Measurements from ENCODE around the gene SLC35F5.
"Not testable (repeated sequence)": the region's sequence is repeated elsewhere in the genome, so short reads cannot be mapped to it uniquely, and the experiment has no call there.

Gene SLC35F5

GRCh38 chr2:113724010-113724409 lies 32.4 kb downstream of the SLC35F5 start:
- FAIRE-seq = no peak
- no peak for DNase-seq (ENCODE audit: insufficient read length, low spot score)
- TF ChIP-seq POLR2A (IDR thresholded peaks at IDR 0.05; ENCODE audit: low read depth, low read length) = no peak

DNA sequence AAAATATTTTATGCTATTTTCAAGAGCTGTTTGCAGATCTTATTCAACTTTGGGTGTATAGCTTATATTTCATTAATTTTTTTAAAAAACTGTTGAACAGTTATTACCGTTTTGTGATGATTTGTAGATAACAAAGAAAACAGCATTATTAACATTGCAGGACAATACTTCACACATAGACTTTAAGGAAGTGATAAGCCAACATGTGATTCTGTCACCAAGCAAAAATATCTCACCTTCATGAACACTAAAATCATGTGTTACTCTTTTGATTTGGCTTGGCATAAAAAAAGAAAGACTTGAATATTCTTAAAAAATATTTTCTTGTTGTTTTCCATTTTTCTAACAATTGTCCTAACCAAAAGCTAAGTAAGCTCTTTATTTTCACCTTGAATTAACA lies 33.0 kb downstream of the SLC35F5 start:
- FAIRE-seq = no peak
- no peak for DNase-seq (ENCODE audit: insufficient read length, low spot score)
- TF ChIP-seq POLR2A (IDR thresholded peaks at IDR 0.05; ENCODE audit: low read depth, low read length) = no peak

DNA sequence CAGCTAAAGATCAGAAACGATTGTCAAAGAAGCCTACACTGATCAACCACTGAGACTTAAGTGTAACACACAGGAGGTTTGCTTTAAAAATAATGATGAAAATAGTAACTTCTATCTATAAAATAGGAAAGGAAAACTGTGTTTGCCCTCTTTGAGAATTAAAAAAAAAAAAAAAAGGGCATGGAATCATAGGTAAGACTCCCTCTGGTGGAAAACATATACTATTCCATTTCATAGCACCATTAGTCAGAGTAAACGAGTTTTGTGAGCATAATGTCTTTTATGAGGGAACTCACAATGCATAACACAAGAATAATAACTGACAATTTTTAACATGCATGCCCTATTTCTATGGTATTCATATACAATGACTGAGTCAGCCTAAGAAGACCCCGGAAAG lies 36.3 kb downstream of the SLC35F5 start:
- no peak for DNase-seq (ENCODE audit: insufficient read length, low spot score)
- TF ChIP-seq POLR2A (IDR thresholded peaks at IDR 0.05; ENCODE audit: low read depth, low read length) = no peak
- FAIRE-seq = peak; percentile 30

- no peak for TF ChIP-seq POLR2A (IDR thresholded peaks at IDR 0.05; ENCODE audit: low read depth, low read length)
- FAIRE-seq (peak; percentile 73), DNase-seq (ENCODE audit: insufficient read length, low spot score) (no peak)
These were observed 40.2 kb downstream of the SLC35F5 start for GRCh38 chr2:113716291-113716690.

GRCh38 chr2:113712941-113713340 lies 43.5 kb downstream of the SLC35F5 start:
- DNase-seq (ENCODE audit: insufficient read length, low spot score) (no peak), FAIRE-seq (no peak)
- no peak for TF ChIP-seq POLR2A (IDR thresholded peaks at IDR 0.05; ENCODE audit: low read depth, low read length)

DNA sequence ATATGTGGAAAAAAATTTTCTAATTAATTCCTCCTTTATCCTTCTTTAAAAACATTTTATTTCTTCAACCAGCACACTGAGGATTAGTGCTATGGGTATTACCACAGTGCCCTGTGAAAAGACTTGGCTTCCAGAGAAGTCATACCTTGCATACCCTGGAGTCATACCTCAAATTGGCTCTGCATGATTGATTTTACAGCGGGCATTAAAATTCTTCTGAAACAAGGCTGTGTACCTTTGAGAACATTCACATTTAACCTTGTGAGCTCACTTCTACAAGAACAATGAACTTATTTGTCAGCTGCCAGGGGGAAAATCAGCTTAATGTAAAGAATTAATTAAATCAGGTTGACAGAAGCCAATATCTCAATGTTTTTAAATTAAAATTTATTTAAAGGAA lies 44.6 kb downstream of the SLC35F5 start:
- TF ChIP-seq POLR2A (IDR thresholded peaks at IDR 0.05; ENCODE audit: low read depth, low read length) = no peak
- FAIRE-seq = no peak
- no peak for DNase-seq (ENCODE audit: insufficient read length, low spot score)

DNA sequence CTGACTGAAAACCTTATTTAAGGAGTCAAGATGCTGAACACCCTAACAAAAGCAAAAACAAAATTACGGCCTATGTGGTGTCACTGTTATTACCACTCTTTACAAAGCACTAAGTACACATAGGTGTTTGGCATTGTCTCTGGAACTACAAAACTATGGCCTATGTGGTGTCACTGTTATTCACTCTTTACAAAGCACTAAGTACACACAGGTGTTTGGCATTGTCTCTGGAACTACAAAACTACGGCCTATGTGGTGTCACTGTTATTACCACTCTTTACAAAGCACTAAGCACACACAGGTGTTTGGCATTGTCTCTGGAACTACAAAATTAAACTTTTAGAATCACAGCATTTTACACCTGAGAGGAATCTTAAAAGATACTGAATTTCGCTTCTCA lies 47.4 kb downstream of the SLC35F5 start:
- TF ChIP-seq POLR2A (IDR thresholded peaks at IDR 0.05; ENCODE audit: low read depth, low read length) = no peak
- FAIRE-seq = peak; percentile 86
- DNase-seq (ENCODE audit: insufficient read length, low spot score) = no peak

- no peak for DNase-seq (ENCODE audit: insufficient read length, low spot score)
- FAIRE-seq = no peak
- TF ChIP-seq POLR2A (IDR thresholded peaks at IDR 0.05; ENCODE audit: low read depth, low read length) = no peak
These were observed 49.3 kb downstream of the SLC35F5 start for GRCh38 chr2:113707106-113707505.

GRCh38 chr2:113705982-113706523 lies 50.4 kb downstream of the SLC35F5 start:
- no peak for TF ChIP-seq POLR2A (IDR thresholded peaks at IDR 0.05; ENCODE audit: low read depth, low read length)
- DNase-seq (ENCODE audit: insufficient read length, low spot score) (no peak), FAIRE-seq (no peak)

DNA sequence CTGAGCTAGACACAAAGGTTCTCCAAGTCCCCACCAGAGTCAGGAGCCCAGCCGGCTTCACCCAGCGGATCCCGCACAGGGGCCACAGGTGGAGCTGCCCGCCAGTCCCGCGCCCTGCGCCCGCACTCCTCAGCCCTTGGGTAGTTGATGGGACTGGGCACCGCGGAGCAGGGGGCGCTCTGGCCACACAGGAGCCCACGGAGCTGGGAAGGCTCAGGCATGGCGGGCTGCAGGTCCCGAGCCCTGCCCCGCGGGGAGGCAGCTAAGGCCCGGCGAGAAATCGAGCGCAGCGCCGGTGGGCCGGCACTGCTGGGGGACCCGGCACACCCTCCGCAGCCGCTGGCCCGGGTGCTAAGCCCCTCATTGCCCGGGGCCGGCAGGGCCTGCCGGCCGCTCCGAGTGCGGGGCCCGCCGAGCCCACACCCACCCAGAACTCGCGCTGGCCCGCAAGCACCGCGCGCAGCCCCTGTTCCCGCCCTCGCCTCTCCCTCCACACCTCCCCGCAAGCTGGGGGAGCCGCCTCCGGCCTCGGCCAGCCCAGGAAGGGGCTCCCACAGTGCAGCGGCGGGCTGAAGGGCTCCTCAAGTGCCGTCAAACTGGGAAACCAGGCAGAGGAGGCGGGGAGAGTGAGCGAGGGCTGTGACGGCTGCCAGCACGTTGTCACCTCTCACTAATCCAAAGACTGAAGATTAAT lies 52.0 kb downstream of the SLC35F5 start:
- FAIRE-seq; DNase-seq (ENCODE audit: insufficient read length, low spot score): not testable (repeated sequence)

DNA sequence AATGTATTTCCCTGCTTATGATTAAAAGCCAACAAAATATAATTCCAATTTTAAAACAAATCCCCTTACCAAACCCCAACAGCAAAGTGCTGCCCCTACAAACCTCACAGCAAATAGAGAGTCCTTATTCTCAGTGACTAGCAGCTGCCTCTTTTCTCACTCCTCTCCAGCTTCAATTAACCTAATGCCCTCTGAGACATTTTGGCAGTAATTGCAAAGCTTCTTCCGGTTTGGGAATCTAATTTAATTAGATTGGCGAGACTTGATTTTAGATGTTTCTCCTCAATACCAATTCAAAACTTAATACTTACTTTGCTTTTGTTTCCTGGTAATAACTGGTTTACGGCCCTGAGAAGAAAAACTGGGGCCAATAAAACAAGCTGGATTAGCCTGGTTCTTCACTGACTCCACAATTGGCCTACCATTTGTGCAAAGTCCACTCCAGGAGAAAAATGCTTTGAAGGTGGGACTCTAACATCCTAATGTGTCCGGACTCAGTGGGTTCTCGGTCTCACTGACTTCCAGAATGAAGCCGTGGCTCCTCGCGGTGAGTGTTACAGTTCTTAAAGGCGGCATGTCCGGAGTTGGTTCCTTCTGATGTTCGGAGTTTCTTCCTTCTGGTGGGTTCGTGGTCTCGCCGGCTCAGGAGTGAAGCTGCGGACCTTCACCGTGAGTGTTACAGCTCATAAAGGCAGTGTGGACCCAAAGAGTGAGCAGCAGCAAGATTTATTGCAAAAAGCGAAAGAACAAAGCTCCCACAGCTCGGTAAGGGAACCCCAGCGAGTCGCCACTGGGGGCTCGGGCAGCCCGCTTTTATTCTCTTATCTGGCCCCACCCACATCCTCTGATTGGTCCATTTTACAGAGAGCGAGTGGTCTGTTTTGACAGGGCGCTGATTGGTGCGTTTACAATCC lies 52.8 kb downstream of the SLC35F5 start:
- no peak for TF ChIP-seq POLR2A (IDR thresholded peaks at IDR 0.05; ENCODE audit: low read depth, low read length)
- FAIRE-seq = no peak

DNA sequence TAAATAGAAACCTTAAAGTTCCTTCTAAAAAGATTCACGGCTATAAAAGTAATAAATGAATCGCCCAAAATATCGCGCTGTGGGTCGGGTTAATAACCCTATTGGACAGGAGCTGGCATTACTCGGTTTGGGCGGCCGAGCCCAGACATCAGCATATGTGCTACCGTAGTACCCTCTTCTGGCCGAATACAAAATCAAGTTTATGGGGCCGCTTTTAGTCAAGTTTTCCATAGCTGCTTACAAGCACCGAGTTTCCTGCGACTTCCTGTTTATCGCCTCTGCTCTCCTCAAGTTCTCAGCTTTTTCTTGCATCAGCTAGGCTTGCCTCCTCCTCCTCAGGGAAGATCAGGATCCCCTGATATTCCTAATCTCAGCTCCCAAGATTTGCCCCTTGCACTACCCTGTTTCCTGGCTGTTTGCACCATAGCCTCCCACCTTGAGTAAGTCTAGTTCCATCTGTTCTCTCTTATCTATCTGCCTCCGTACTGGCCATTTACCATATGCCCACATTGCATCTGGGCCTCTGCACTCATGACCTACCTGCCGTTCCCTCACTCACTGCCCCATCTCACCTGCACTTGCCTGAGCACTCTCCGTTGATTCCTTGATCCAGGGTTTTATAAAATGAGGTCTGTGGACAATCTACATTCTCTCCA lies 56.1 kb downstream of the SLC35F5 start:
- TF ChIP-seq POLR2A (IDR thresholded peaks at IDR 0.05; ENCODE audit: low read depth, low read length) = no peak
- DNase-seq (ENCODE audit: insufficient read length, low spot score) = peak; percentile 18
- FAIRE-seq = no peak

More for the DNA sequence above, 52.8 kb downstream of the SLC35F5 start:
- no peak for DNase-seq (ENCODE audit: insufficient read length, low spot score)

- FAIRE-seq (no peak), DNase-seq (ENCODE audit: insufficient read length, low spot score) (no peak)
- TF ChIP-seq POLR2A (IDR thresholded peaks at IDR 0.05; ENCODE audit: low read depth, low read length) = no peak
These were observed 57.5 kb downstream of the SLC35F5 start for GRCh38 chr2:113698892-113699447.

DNA sequence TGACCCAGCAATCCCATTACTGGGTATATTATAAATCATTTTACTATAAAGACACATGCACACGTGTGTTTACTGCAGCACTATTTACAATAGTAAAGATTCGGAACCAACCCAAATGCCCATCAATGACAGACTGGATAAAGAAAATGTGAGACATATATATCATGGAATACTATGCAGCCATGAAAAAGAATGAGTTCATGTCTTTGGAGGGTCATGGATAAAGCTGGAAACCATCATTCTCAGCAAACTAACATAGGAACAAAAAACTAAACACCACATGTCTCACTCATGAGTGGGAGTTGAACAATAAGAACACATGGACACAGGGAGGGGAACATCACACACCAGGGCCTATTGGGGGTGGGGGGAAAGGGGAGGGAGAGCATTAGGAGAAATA lies 58.2 kb downstream of the SLC35F5 start:
- not testable (repeated sequence) for DNase-seq (ENCODE audit: insufficient read length, low spot score); FAIRE-seq

Data from H54 (cell line).